ENCODE measurements around the gene CACFD1. TPM values are rescaled to one million over a fixed set of nuclear protein-coding genes. Genes with fewer than 3 reads are reported as not detected.

CACFD1 gene
- 7.8 and 10.6 TPM in 2 replicates for total RNA-seq (2021)
- percentile 46 among the genes with signal in this experiment for Bru-seq, nascent RNA
- BruChase-seq, experiment 1, labeled RNA remaining after a 2-hour chase = percentile 42 among the genes with signal in this experiment
- percentile 49 among the genes with signal in this experiment for BruChase-seq, experiment 2, labeled RNA remaining after a 6-hour chase
- long read RNA-seq, transcript CACFD1-202 (5 exons, 2,794 nt) = major isoform, 8 of 17 reads
- long read RNA-seq, partial matches to known transcripts = 3 of 17 reads
- long read RNA-seq, other reads (novel, unspliced or antisense) = 3 of 17 reads

DNA sequence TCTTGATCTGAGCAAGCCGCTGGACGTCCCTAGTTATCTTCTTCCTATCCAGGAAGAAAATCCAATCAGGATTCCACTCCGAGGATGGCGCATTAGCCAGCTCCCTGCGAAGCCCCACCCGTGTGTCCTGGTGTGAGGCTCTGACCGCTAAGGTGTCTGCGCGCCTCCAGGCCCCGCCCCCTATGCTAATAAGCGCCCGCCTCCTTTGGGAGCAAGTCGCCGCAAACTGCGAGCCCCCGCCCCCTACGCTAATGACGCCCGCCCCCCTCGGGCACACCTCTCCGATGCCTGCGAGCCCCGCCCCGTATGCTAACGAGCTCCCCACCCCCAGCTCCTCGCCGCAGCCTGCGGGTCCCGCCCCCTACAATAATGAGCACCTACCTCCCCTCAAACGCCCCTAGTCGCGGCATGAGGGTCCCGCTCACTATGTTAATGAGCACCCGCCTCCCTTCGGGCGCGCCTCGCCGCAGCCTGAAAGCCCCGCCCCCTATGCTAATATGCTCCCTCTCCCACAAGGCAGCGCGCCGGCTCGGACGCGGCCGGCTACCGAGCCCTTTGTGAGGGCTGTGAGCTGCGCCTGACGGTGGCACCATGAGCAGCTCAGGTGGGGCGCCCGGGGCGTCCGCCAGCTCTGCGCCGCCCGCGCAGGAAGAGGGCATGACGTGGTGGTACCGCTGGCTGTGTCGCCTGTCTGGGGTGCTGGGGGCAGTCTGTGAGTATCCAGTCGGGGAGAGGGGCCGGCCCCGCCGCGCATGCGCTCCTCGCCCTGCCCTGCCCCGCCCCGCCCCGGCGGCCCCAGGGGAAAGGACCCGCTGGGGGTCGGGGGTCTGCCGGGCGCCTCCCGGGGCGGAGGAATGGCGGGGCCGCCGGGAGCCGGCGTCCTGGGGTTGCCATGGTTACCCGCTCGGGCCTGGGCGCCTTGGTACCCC is at the start of gene CACFD1:
TSS of gene CACFD1 (plus strand) at position 503 of the 929 bp plus-strand sequence. CDS start at position 592, 89 bp downstream.
- Histone ChIP-seq H3K4me3 (ENCODE audit: low read depth, low read length, poor library complexity, severe bottlenecking) (peak within 1 kb of the TSS; percentile 61), H3K9me3 (ENCODE audit: low read depth, low read length, poor library complexity, severe bottlenecking) (no peaks in the 10 kb centered on the region), H3K4me1 (ENCODE audit: insufficient read depth, low read length, poor library complexity, severe bottlenecking) (peaks cover 5% of the 10 kb centered on the region), H3K27me3 (replicated peaks; ENCODE audit: insufficient read depth, low read depth, low read length, poor library complexity) (no peaks in the 10 kb centered on the region), H3K36me3 (ENCODE audit: insufficient read depth, low read length, poor library complexity, severe bottlenecking) (no peaks in the 10 kb centered on the region), H3K27ac (ENCODE audit: low read depth, low read length, poor library complexity, severe bottlenecking) (peak within 1 kb of the TSS; percentile 89)
- POLR2A ChIA-PET (ENCODE audit: low non-redundant PET) = interaction anchor here (0.7 kb wide), 3 partner anchors 41 to 112 kb away, joined by 7 to 15 read pairs (median 11); partner anchors contain the start of gene MED22
- DNase-seq (ENCODE audit: low spot score) = peak; percentile 97
- TF ChIP-seq EZH2 (IDR thresholded peaks at IDR 0.05; ENCODE audit: borderline replicate concordance, low read depth, low read length, poor library complexity, severe bottlenecking) = no peak
- TF ChIP-seq, protein P1, sequence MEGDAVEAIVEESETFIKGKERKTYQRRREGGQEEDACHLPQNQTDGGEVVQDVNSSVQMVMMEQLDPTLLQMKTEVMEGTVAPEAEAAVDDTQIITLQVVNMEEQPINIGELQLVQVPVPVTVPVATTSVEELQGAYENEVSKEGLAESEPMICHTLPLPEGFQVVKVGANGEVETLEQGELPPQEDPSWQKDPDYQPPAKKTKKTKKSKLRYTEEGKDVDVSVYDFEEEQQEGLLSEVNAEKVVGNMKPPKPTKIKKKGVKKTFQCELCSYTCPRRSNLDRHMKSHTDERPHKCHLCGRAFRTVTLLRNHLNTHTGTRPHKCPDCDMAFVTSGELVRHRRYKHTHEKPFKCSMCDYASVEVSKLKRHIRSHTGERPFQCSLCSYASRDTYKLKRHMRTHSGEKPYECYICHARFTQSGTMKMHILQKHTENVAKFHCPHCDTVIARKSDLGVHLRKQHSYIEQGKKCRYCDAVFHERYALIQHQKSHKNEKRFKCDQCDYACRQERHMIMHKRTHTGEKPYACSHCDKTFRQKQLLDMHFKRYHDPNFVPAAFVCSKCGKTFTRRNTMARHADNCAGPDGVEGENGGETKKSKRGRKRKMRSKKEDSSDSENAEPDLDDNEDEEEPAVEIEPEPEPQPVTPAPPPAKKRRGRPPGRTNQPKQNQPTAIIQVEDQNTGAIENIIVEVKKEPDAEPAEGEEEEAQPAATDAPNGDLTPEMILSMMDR (conservative IDR thresholded peaks at IDR 0.05; ENCODE audit: low read depth, low read length) = no peak
- intact Hi-C loops (cut with micrococcal nuclease; ENCODE audit: unreplicated experiment) = no loop called here
- CTCF ChIA-PET = interaction anchor here (0.6 to 1.0 kb wide), 5 partner anchors 27 to 489 kb away, joined by 4 to 8 read pairs (median 7); no protein-coding TSS in a partner anchor
- no TSS peak for BruUV-seq (replicated peaks)

DNA sequence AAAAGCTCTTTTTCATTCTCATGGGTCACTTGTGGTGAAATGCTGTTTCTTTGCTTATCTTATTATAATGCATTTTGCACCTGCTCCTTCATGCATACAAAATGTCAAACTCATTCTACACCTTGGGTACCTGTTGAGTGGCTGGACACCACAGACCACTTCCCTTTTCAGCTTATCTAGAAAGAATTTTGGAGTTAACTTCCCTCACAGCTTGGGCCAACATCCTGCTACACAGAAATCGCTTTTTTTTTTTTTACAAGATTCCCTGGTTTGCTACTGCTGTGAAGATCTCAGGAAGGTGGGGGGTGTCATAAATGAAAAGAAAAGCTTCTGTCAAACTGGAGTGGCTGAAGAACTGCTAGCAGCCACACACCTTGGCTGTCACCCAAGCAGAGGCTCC is 44.6 kb upstream of the CACFD1 start:
- DNase-seq (ENCODE audit: low spot score) = no peak
- intact Hi-C loops (cut with micrococcal nuclease; ENCODE audit: unreplicated experiment) = no loop called here
- peaks cover 22% of the 10 kb centered on the region for H3K36me3 ChIP-seq (ENCODE audit: insufficient read depth, low read length, poor library complexity, severe bottlenecking)
- no peaks in the 10 kb centered on the region for H3K9me3 ChIP-seq (ENCODE audit: low read depth, low read length, poor library complexity, severe bottlenecking)
- H3K4me3 ChIP-seq (ENCODE audit: low read depth, low read length, poor library complexity, severe bottlenecking) = no peak overlapping the region
- CTCF ChIA-PET = no interaction called here
- TF ChIP-seq, protein P1 (conservative IDR thresholded peaks at IDR 0.05; ENCODE audit: low read depth, low read length) = no peak
- no peak for TF ChIP-seq EZH2 (IDR thresholded peaks at IDR 0.05; ENCODE audit: borderline replicate concordance, low read depth, low read length, poor library complexity, severe bottlenecking)
- POLR2A ChIA-PET (ENCODE audit: low non-redundant PET) = no interaction called here
- H3K27ac ChIP-seq (ENCODE audit: low read depth, low read length, poor library complexity, severe bottlenecking) = no peak overlapping the region
- no peaks in the 10 kb centered on the region for H3K27me3 ChIP-seq (replicated peaks; ENCODE audit: insufficient read depth, low read depth, low read length, poor library complexity)
- no TSS peak for BruUV-seq (replicated peaks)
- H3K4me1 ChIP-seq (ENCODE audit: insufficient read depth, low read length, poor library complexity, severe bottlenecking) = peaks cover 7% of the 10 kb centered on the region

DNA sequence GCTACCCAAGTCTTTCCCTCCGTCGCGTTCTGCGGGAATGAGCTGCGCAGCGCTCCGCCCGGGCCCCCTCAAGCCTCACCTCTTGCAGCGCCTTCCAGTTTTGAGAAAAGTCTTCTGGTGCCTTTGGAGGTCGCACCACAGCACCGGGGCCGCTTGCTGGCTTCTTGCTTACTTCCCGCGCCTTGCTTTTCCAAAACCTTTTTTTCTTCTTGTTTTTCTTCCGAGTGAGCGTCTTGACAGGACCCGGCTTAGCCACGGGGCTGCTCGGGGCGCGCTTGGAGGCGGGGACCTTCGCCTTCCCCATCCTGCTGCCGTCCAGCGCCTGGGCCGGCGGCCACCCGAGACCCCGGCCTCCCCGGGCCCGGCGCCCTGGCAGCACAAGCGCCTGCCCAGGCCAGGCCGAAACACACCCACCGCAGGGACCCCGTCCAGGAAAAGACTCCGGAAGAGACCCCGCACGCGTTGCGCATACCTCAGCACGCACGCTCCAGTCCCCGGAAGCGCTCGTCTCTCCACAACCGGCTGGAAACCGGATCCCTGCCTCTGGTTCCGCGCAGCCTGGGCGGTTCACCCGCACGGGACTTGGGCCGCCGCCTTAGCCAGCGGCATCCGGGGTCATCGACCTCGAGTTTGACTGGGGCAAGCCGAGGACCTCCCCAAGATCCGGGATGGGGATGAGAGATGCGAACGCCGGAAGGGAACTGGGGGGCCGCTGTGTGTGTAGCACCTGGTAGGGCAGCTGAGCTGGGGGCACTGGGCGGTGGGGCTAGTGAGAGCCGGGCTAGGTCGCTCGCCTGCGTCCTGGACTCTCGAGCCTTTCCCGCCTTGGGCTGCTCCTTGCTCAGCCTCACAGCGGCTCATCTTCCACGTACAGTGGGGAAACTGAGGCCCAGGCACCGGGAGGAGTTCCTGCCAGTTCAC is 42.0 kb upstream of the CACFD1 start, which contains the start of gene REXO4:
TSS of gene REXO4 (minus strand) at position 470 of the 921 bp plus-strand sequence. CDS start at position 304, 166 bp downstream.
- peak; percentile 92 for DNase-seq (ENCODE audit: low spot score)
- H3K4me1 ChIP-seq (ENCODE audit: insufficient read depth, low read length, poor library complexity, severe bottlenecking) = peaks cover 7% of the 10 kb centered on the region
- no peaks in the 10 kb centered on the region for H3K27me3 ChIP-seq (replicated peaks; ENCODE audit: insufficient read depth, low read depth, low read length, poor library complexity)
- peak within 1 kb of the TSS; percentile 92 for H3K27ac ChIP-seq (ENCODE audit: low read depth, low read length, poor library complexity, severe bottlenecking)
- peaks cover 1% of the 10 kb centered on the region for H3K36me3 ChIP-seq (ENCODE audit: insufficient read depth, low read length, poor library complexity, severe bottlenecking)
- BruUV-seq (replicated peaks) = TSS peak; percentile 83
- ChIA-PET CTCF (no interaction called here), POLR2A (ENCODE audit: low non-redundant PET) (no interaction called here)
- no peaks in the 10 kb centered on the region for H3K9me3 ChIP-seq (ENCODE audit: low read depth, low read length, poor library complexity, severe bottlenecking)
- H3K4me3 ChIP-seq (ENCODE audit: low read depth, low read length, poor library complexity, severe bottlenecking) = peak within 1 kb of the TSS; percentile 98
- intact Hi-C loops (cut with micrococcal nuclease; ENCODE audit: unreplicated experiment) = no loop called here
- TF ChIP-seq, protein P1 (conservative IDR thresholded peaks at IDR 0.05; ENCODE audit: low read depth, low read length) = no peak
- TF ChIP-seq EZH2 (IDR thresholded peaks at IDR 0.05; ENCODE audit: borderline replicate concordance, low read depth, low read length, poor library complexity, severe bottlenecking) = no peak
